GM10266 (cell line): Measurements from ENCODE around the gene STRIT1.
"Not testable (repeated sequence)": the region's sequence is repeated elsewhere in the genome, so short reads cannot be mapped to it uniquely, and the experiment has no call there.

Experiments used
- DNase-seq: peaks from one replicate; pipeline ENCODE4 v3.0.0; 2012; ENCODE audit errors: extremely low spot score
- TF ChIP-seq, protein P1 (sequence below): IDR thresholded peaks from 2 replicates; pipeline ENCODE4 v1.5.1; 2012; ENCODE audit warnings: mild to moderate bottlenecking, low read depth; ENCODE audit not compliant: control insufficient read depth, insufficient read depth; ENCODE audit errors: missing control alignments

Gene STRIT1

GRCh38 chr3:155286736-155287135 is 6.7 kb downstream of the STRIT1 start:
- TF ChIP-seq, protein P1, sequence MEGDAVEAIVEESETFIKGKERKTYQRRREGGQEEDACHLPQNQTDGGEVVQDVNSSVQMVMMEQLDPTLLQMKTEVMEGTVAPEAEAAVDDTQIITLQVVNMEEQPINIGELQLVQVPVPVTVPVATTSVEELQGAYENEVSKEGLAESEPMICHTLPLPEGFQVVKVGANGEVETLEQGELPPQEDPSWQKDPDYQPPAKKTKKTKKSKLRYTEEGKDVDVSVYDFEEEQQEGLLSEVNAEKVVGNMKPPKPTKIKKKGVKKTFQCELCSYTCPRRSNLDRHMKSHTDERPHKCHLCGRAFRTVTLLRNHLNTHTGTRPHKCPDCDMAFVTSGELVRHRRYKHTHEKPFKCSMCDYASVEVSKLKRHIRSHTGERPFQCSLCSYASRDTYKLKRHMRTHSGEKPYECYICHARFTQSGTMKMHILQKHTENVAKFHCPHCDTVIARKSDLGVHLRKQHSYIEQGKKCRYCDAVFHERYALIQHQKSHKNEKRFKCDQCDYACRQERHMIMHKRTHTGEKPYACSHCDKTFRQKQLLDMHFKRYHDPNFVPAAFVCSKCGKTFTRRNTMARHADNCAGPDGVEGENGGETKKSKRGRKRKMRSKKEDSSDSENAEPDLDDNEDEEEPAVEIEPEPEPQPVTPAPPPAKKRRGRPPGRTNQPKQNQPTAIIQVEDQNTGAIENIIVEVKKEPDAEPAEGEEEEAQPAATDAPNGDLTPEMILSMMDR = no peak
- no peak for DNase-seq

- TF ChIP-seq, protein P1 = no peak
- no peak for DNase-seq
Measured at GRCh38 chr3:155285936-155286335, 7.5 kb downstream of the STRIT1 start.

- TF ChIP-seq, protein P1 = no peak
- DNase-seq = no peak
Measured at GRCh38 chr3:155283092-155284056, 10.1 kb downstream of the STRIT1 start.

DNA sequence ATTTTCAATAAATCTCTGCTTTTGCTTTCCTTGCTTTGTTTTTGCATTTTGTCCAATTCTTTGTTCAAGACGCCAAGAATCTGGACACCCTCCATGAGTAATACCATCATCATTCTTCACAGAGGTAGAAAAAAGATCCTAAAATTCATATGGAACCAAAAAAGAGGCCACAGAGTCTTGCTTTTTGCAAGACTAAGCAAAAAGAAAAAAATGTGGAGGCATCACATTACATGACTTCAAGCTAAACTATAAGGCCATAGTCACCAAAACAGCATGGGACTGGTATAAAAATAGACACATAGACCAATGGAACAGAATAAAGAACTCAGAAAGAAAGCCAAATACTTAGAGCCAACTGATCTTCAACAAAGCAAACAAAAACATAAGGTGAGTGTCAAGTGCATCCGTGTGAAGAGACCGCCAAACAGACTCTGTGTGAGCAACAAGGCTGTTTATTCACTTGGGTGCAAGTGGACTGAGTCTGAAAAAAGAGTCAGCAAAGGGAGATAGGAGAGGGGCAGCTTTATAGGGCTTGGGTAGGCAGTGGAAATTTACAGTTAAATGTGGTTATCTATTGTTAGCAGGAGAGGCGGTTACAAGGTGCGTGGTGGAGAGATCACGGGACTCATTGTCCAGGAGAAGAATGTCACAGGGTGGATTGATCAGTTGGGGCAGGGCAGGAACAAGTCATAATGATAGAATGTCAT is 10.9 kb downstream of the STRIT1 start:
- TF ChIP-seq, protein P1 = no peak
- no peak for DNase-seq

- TF ChIP-seq, protein P1 = no peak
- DNase-seq = no peak
Measured at GRCh38 chr3:155281912-155282311, 11.6 kb downstream of the STRIT1 start.

DNA sequence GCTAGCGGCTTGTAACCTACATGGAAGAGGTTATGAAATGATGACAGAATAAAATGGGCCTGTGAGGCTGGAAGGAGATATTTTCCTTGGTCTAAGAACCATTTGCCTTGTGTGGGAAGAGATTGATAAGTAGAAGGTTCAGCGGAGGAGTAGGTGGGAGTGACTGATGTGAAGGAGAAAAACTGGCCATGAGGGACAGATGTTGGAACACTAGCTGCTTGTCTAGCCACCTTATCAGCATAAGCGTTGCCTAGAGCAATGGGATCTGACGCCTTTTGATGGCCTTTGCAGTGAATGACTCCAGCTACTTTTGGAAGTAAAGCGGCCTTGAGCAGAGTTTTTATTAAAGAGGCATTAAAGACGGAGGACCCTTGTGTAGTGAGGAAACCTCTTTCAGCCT is 17.4 kb downstream of the STRIT1 start:
- not testable (repeated sequence) for DNase-seq

GRCh38 chr3:155275159-155275754 is 18.2 kb downstream of the STRIT1 start:
- not testable (repeated sequence) for DNase-seq

GRCh38 chr3:155274435-155274834 is 19.0 kb downstream of the STRIT1 start:
- DNase-seq = not testable (repeated sequence)

DNA sequence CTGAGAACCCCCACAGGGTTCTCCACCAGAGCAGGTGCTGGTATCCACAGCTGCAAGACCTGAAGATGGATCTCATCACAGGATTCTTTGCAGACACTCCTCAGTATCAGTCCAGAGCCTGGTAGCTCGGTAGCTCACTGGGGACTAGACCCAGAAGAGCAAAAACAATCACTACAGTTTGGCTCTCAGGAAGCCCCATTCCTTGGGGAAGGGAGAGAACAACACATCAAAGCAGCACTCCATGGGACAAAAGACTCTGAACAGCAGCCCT is 22.2 kb downstream of the STRIT1 start:
- TF ChIP-seq, protein P1 = no peak
- no peak for DNase-seq
